Fibroblast of skin of right biceps (primary cell): ENCODE data around the gene TAS2R10.
"Not testable (repeated sequence)": the region's sequence is repeated elsewhere in the genome, so short reads cannot be mapped to it uniquely, and the experiment has no call there.

Experiments used
- DNase-seq: peaks from one replicate; pipeline ENCODE4 v3.0.0-alpha.2; 2013

TAS2R10 gene, protein sequence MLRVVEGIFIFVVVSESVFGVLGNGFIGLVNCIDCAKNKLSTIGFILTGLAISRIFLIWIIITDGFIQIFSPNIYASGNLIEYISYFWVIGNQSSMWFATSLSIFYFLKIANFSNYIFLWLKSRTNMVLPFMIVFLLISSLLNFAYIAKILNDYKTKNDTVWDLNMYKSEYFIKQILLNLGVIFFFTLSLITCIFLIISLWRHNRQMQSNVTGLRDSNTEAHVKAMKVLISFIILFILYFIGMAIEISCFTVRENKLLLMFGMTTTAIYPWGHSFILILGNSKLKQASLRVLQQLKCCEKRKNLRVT

DNA sequence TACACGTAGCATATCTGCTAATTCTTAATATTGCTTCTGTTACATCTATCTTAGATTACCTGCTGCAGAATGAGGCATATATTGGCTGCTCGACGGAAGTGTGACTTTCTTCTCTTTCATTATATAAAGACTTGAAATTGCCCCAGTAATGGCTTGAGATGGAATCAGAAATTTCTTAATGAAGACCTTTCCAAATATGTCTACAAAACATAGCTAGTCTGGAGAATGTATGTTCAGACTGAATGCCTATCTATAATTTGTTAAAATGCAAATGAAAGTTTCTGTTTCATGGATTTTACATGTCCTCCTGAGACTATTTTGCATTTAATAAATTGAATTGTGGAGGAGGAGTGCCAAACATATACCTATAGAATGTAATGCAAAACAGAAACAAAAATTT is at the start of gene TAS2R10:
TAS2R10 (minus strand) TSS at position 101 of the 400 bp plus-strand sequence; CDS start at position 12, 89 bp downstream.
- DNase-seq: no peak

DNA sequence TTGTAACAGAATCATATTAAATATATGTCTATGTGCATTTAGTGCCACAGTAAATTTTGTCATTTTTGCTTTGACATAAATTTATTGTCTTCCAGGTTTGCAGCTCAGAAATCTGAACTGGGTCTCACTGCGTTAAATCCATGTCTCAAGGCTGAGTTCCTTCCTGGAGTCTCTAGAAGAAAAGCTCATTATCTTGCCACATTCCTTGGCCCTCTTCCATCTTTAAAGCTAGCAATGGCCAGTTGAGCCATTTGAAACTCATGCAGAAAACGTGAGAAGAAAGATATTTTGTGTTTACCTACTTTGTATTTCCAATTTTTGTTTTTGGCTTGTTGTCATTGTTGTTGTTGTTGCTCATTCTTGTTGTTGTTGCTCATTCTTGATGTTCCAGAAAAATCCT is 47.2 kb upstream of the TAS2R10 start:
- peak; percentile 12 for DNase-seq

DNA sequence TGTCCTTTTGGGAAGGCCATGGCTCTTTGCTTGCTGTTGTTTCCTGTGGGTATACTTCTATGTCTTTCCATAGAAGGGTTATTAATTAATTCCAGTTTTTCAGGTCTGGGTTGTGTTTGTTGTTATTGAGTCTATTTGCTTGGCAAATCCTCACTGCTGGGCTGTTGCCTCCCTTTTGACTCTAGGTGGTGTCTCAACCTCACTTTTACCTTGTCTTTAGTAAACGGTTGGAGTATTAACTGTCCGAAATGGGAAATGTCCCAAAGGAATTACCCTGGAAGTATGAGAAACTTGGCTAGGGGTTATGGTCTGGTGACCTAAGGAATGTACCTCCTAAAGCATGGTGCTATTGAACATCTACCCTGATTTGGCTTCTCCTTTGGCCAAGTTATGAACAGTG is 41.2 kb upstream of the TAS2R10 start:
- DNase-seq: no peak

DNA sequence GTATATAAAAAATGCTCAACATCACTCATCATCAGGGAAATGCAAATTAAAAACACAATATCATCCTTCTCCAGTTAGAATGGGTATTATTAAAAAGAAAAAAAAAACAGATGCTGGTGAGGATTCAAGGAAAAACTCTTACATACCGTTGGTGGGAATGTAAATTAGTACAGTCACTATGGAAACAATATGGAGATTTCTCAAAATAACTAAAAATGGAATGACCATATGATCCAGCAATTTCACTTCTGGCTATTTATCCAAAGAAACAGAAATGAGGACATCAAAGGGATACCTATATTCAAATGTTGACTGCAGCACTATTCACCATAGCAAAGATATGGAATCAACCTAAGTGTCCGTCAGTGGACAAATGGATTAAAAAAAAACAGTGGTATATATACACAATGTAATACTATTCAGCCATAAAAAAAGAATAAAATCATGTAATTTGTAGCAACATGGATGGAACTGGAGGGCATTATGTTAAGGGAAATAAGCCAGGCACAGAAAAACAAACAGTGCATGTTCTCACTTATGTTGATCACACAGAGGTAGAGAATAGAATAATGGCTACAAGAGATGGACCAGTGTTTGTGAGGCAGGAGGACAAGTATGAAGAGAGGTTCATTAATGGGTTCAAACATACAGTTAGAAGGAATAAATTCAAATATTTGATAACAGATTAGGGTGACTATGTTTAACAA is 37.5 kb upstream of the TAS2R10 start:
- no peak for DNase-seq

DNA sequence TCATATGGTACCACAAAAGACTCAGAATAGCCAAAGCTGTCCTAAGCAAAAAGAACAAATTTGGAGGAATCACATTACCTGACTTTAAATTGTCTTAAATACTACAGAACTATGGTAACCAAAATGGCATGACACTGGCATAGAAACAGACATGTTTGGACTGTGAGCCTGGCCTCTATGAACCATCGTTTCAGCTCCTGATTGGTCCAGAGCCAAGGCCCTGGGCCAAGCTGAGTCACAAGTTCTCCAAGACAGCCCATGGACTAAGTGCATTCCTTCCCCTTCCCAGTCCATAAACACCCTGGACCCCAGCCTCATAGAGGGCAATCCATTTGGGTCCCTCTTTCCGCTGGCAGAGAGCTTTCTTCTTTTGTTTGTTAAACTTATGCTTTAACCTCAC is 35.2 kb upstream of the TAS2R10 start:
- DNase-seq: peak; percentile 14

DNA sequence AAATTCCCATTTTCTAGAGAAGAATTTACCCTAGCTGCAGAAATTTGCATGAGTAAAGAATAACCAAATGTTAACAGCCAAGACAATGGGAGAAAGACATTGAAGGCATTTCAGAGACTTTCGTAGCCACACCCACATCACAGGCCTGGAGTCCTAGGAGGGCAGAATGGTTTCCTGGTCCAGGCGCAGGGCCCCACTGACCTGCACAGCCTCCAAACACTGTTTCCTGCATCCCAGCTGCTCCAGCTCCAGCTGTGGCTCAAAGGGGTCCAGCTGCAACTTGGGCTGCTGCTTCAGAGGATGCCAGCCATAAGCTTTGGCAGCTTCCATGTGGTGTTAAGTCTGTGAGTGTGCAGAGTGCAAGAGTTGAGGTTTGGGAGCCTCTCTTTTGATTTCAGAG is 29.6 kb upstream of the TAS2R10 start:
- DNase-seq: no peak

DNA sequence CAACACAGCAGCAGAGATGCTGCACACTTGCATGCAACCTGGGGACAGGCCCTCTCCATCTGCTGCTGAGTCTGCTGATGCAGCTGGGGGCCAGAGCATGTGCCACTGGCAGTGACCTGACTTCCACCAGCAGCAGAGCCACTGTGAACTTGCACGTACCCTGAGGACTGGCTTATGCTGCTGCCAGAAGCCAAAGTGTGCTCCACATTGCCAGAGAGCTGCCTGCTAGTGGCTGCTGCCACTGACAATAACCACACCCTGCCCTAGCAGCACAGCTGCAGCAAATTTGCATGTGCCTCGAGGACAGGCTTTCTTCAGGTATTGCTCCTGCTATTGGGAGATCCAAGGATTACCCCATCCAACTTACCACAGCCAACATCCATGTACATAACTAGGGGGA is 27.6 kb upstream of the TAS2R10 start:
- no peak for DNase-seq

DNA sequence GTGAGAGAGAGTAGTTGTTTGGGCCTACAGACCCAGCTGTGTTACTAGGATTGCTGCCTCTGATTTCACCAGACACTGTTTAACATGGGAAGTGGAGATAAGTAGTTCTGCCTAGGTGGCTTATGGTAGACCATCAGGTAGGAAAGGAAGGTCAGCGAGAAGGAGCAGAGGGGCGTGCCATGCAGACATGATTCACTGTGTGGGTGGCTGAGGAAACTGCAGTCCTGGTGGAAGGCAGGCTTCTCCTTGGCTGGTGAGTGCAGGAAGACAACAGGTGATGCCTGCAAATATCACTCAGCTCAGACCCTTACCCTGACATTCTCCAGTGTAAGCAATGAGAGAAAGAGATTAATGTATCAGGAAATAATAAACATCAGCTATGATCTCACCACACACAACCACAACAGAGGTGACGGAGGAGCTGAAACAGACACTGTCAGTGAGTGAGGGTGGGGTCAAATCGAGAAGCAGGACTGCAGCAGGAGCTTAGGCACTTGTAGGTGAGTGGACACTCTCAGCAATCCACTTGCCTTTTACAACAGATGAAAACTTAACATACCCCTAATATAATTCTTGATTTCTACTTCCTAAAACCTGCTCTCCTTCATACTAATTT is 25.2 kb upstream of the TAS2R10 start:
- no peak for DNase-seq

DNA sequence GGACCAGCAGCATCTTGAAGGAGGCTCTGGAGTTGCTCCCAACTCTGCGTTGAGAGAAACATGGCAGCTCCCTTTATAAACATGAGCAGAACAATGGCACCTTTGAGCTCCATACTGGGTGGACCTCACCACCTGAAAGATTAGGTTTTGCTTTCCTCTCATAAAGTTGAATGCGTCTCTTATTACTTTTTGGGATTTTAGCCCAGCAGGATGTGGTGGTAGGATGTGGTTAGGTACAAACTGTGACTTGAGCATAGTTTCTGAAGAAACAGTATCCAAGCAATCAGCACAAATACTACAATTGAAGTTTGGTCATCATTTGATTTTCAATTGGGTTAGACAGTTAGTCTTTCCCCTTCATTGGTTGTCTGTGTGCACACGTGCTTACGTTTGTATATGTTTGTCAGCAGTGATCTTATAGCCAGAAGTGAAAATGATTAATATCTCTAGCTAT is 23.3 kb upstream of the TAS2R10 start, which contains the start of gene PRR4:
PRR4 (minus strand) TSS at position 51 of the 454 bp plus-strand sequence; CDS start at position 13, 38 bp downstream.
- DNase-seq: no peak

DNA sequence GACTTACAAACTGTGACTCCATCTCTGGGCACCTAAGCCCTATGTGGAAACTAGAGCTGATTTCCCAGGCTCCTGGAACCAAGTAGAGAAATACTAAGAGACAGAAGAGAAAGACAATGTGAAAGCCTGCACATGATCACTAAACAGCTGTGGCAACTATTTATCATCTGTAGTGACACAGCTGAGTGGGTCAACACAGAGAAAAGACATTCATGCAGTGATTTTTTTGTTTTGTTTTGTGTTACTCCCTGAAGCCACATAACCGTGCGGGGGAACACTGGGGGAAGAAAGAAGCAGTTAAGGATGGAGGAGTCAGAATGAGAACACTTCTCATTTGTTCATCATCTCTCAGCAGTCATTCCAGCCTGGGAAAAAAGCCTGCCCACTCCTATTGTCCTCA is 21.6 kb upstream of the TAS2R10 start:
- no peak for DNase-seq

DNA sequence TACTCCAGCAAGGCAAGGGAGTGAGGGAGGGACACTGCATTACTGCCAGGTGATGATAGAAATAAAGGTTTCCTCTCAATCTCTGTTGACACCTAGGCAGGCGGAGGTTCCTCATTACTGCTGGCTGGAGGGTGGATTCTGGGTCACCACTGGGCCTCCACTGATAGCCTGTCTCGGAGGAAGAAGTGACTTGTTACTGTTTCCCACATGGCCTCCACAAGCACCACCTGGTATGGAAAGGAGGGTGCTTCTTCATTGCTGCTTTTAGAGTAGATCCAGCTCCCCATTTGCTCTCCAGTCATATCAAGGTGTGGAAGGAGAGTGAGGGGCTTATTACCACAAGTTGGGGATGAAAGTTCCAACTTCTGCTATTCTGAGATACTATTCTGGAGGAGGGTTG is 16.7 kb upstream of the TAS2R10 start:
- DNase-seq: no peak

DNA sequence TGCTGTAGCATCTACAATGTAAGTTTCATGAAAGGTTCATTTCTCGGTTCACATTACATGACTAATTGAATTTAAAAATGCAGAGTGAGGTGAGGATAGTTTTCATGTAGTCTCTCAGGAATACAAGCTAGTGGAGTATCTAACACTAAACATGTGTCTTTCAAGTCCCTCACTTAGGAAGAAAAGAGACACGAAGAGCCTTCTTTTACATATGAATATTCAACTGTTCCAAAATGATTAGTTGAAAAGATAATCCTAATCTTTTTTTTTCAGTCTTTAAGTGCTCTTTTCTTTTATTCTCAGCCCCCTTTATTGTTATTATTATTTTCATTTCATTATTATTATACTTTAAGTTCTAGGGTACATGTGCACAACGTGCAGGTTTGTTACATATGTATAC is 12.3 kb upstream of the TAS2R10 start:
- no peak for DNase-seq

DNA sequence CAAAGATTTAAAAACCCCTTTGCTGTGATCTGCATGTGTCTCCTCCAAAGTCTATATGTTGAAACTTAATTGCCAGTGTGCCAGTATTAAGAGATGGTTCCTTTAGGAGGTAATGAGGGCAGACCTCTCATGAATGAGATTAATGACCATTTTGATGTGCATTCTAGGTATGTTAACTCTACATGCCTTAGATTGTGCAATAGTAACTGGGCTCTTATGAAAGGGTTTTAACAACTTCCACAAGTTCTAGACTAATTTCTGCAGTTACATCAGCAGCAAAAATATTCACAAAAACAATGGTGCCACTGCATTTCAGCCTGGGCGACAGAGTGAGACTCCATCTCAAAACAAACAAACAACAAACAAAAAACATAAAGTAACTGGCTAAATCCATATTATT is 3.8 kb upstream of the TAS2R10 start:
- DNase-seq: no peak

DNA sequence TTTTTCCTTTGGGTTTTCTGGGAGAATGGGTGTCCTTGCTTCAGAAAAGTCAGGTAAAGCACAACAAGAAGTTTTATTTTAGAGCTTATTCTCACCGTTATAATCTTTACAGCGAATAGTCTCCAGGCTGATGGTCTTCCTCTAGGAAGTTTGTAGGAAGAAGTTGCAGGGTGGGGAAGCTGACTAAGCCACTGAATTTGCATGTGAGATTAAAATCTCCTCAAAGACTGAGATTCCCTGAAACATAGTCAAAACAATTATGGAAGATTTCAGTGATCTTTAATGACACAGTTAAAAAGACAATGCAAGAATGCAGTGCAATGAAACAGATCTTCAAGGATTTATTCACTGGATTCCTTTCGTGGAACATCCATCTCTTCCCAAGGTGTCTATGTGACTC is 1.2 kb downstream of the TAS2R10 start:
- no peak for DNase-seq

DNA sequence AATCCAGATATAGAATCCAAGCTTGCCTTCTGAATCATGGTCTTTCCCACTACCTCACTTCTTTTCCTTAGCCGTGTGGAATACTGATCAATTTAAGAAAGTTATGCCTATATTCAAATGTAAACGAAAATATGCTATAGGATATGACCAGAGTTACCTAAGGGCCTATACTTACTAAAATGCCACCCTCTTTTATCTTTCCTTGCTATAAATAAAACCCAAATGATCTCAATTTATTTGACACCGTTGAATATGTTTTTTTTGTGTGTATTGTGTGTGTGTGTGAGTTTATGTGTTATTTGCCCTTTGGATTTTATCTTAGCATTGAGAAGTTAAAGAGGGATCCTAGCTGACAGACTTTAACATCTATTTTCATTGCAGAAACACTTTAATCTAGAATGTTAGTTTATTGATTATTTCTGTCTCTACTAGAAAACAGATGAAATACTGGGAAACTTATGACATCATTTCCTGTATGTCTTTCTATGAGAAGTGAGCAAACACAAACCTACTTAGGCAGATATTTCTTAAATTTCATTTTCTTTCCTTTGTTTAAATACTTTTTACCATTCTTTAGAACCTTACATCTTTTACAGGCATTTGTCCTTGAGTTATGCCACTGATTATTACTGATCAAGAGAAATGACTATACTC is 14.1 kb downstream of the TAS2R10 start:
- DNase-seq: no peak

DNA sequence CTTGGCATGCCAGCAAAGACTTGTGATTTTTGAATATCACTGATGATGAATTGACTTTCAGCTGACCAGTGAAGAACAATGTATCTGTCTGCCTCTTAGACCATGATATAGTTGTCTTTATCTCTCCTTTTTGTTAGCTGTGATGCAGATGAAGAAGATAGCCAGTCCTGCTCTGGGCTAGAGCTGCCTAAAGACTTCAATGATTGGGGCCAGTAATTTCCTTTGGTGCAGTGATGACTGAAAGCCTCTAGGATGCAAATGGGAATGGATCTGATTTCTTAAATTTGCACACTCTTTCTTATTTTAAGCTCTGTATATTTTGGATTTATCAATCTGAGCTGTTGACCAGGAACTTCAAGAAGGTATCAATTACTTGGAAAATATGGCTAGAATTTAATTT is 16.1 kb downstream of the TAS2R10 start, which contains the start of gene TAS2R9:
TAS2R9 (minus strand) TSS at position 101 of the 400 bp plus-strand sequence; CDS start at position 8, 93 bp downstream.
- no peak for DNase-seq

DNA sequence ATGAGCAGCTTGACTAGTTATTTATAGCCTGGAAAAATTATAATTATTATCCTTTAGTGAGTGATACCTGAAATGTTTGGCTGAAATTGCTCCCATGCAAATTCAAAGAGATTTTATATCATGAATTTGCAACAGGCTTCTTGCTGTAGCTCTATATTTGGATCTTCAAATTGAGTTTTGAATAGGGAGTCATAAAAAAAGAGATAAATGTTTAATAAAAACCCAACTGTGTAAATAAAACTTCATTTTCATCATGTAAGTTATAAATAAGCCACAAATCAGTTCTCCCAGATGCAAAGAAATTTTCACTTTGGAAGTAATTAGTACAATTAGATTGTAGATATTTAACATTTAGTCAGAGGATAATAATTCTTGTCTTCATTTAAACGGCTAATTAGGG is 19.0 kb downstream of the TAS2R10 start, which contains the start of gene TAS2R8:
TAS2R8 (minus strand) TSS at position 101 of the 400 bp plus-strand sequence. CDS start 306 bp downstream, outside the sequence.
- DNase-seq: no peak

DNA sequence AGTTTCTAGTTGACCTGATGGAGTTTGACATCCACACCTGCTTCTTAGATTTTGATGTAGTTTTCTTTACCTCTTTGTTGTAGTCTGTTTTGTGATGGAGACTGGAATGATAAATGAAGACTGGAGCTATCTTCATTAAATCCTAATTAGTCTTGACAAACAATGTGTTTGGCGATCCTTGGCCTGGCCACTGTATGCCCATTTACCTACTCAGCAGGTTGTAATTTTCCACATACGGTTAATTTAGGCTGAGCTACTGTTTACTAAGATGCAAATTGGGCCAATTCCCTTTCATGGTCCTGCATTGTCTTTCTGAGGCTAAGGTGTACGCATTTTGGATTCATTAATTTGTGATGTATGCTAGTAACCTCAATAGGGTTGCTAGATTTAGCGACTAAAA is 23.6 kb downstream of the TAS2R10 start, which contains the start of gene TAS2R7:
TAS2R7 (minus strand) TSS at position 41 of the 400 bp plus-strand sequence. CDS start 57 bp downstream, outside the sequence.
- no peak for DNase-seq

DNA sequence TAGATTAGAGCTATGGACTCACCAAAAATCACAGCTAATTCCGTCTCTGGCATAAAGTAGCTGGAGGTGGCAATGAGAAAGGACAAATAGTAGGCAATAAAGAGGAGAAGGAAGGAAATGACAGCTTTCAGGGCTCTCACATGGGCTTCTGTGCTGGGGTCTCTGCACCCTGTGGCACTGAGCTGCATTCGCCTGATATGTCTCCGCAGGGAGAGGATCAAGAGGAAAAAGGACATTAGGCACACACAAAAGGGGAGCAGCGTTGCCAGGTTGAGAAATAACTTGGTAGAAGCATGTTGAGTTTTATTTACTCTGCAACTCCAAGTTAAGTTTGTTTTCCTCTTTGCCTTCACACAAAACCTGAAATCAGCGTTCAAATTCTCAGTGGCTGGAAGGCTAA is 24.4 kb downstream of the TAS2R10 start:
- DNase-seq: no peak

DNA sequence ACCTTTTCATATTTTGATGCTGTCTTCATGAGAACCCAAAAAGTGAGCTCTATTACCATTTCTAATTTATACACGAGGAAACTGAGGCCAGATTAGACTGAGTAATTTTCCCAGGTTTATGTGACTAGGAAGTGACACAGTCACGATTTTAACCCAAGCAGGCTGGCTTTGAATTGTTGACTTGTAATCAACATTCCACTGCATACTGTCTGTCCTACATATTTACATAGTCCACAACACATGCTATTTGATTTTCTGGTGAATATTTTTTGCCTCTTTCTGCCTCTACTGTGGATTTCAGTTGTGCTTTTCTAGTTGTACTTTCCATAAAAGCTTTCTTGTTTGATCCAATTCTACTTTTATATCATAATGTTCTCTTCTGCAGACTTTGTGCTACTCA is 31.9 kb downstream of the TAS2R10 start:
- DNase-seq: no peak

DNA sequence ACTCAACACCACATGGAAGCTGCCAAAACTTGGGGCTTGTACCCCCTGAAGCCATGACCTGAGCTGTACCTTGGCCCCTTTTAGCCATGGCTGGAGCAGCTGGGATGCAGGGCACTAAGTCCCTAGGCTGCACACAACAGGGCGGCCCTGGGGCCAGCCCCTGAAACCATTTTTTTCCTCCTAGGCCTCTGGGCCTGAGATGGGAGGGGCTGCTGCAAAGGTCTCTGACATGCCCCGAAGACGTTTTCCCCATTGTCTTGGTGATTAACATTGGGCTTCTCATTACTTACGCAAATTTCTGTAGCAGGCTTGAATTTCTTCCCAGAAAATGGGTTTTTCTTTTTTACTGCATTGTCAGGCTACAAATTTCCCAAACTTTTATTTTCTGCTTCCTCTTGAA is 34.4 kb downstream of the TAS2R10 start:
- DNase-seq: not testable (repeated sequence)

DNA sequence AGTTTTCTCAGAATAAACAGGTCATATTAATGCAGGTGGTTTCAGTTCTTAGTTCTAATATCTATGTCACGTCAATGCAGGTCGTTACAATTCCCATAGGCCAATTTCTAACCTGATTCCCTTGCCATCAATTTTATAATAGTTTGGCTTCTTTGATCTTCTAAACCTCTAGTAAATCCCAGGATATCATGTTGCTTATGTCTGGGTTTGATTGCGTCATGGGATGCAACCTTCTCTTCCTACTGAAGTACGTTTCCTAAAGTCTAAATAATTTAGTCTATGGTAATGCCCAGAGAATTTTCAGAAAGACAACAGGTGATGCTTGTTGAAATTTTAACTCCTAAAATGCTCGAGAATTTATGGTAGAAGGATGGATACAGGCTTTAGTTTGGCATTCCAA is 42.9 kb downstream of the TAS2R10 start:
- no peak for DNase-seq

DNA sequence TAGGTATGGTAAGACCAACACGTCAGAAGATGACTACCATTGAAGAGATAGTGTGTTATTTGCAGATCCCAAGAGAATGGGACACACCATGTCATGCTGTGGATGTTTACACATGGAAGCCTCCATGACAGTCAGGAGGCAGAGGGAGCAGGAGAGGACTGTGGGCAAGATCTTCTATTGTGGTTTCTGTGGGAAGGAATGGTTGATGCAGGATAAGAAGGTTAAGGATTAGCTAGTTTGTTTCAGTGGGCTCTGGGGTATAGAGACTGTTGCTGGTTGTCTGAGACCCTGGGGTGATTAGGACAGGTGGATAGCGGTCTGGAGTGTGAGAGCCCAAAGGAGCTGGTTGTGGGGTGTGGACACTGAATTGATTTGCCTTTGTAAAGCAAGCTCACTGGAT is 47.1 kb downstream of the TAS2R10 start:
- DNase-seq: no peak
